ENCODE data around the gene CENPP.

The CENPP gene

DNA sequence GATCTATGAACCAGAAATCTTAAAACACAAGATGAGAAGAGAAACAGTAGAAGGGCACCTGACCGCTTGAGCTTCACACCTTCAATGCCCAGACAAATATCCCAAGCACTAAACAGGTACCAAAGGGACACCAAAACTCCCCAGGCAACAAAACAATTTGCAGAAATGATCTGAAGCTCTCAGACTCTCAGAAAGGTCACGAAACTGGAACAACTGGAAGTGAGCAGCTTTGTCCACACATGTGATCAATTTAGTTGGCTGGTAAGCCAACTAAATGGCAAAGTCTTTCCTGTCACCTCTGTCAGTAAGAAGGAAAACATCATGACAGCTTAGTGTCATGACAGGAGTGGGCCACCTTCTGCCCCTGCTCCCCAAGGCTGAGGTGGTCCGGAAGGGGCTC, 340.1 kb downstream of the CENPP start:
- no peak for DNase-seq

DNA sequence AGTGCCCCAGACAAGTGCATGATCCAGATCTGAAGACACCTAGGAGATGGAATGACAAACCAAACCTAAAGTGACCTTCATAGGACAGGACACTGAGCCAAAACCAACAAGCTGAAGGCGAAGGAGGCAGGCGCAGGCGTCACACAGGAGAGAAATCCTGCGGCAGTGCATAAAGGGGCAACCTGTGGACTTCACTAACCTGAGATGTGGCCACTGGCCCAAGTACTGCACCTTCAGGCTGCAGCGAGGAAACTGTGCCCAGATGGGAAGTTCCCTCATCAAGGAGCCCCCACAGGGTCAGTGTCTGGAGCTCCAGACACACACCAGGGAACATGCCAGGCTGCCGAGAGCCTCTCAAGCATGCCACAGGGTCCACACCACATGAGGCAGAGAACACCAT, 340.5 kb downstream of the CENPP start:
- no peak for DNase-seq

DNA sequence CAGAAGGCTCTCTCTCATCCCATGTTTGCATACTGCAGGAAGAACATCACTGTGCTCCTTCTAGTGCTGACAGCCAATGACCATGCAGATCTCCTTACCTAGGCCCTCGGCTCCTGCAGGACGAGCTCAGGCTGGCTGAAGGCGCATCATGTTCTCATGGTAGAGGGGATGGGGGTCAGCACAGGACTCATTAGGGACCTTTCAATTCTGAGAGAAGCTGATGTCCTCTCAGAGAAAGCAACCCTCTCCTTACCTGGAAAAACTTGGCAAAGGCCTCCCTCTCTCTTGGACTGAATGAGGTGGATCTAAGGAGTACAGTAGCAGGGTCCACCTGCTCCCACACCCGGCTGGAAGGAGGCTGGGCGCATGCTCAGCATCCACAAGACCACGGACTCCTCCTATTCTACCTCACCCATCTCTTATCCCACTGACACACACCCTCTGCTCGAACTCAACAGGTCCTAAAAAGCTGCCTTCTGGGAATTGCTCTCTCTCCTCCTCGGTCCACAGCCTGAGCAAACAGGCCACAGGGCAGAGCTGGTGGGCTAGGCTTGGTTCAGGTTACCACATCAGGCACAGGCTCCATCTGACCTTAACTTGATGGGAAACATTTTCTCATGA, 341.3 kb downstream of the CENPP start:
- no peak for DNase-seq

DNA sequence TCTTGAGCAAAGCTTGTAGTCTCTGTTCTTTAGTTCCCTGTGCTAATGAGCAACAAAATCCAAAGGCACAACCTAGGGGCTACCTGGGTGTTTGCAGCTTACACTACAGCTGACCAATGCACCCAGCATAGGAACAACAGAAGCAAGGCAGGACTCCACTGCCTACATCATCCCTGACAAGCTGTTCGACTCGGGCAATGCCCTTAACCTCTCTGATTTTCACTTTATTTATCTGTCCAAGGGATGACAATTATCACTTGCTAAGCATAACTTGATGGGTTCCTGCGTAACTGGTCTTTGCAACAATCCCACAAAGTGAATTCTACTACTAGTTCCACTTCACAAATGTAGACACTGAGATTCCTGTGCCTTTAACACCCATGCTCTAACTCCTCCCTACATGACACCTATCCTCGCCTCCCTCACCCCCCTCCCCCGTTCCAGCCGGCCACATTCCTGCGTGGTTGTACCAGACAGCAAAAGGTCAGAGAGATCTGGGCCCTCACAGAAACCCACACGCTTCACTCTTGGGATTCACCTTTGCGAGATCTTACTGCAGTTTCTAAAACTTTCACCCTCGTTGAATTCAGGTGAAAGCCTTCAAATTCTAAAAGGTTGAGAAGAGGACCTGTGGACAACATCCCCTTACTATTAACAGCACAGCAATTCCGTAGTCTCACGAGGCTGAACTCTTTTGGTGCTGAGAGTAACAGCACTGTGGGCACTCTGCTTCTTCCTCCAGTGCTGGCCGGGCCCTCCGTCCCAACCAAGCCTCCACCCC, 343.2 kb downstream of the CENPP start:
- no peak for DNase-seq

DNA sequence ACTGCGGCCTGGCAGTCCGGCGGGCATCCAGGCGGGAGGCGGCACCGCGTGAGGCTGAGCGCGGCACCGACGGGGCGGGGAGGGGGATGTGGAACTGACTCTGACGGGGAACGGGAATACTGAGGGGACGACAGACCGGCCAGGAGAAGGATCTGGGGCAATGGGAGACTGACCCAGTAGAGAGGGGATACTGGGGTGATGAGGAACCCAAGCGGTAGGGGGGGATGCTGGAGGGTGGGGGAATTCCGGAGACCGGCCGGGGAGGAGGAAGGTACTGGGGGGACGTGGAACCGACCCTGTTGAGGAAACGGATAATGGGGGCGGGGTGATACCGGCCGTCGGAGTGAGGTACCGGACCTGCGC, 343.8 kb downstream of the CENPP start:
- DNase-seq: no peak

All from NCI-H1417 treated with DMSO at 0.1 percent for 48 hours (cell line).